Astrocyte (in vitro differentiated cells and primary cell): ENCODE measurements around the gene SCLY. TPM values are rescaled to one million over a fixed set of nuclear protein-coding genes. Genes with fewer than 3 reads are reported as not detected.

ENCODE experiments used
- DNase-seq: peaks from one replicate; pipeline ENCODE4 v3.0.0-alpha.2; 2010; ENCODE audit warnings: low read depth
- FAIRE-seq: peaks from 2 replicates; lab custom pipeline; 2011; peaks lifted over from hg19 to GRCh38; lab: Jason Lieb, UNC
- H2AFZ ChIP-seq: 2 replicates; pipeline ENCODE4 v1.6.0; 2012; ENCODE audit warnings: low read depth, low read length, inconsistent platforms
- H3K27ac ChIP-seq: 2 replicates; pipeline ENCODE4 v1.5.1; 2011; ENCODE audit warnings: low read depth, low read length, inconsistent platforms
- H3K27me3 ChIP-seq: 2 replicates; pipeline ENCODE4 v1.6.0; 2011; ENCODE audit warnings: low read length, inconsistent platforms; ENCODE audit not compliant: insufficient read depth
- H3K36me3 ChIP-seq: 2 replicates; pipeline ENCODE4 v1.5.1; 2011; ENCODE audit warnings: low read length, inconsistent platforms; ENCODE audit not compliant: insufficient read depth
- H3K4me1 ChIP-seq: 2 replicates; pipeline ENCODE4 v1.5.1; 2011; ENCODE audit warnings: low read length, inconsistent platforms; ENCODE audit not compliant: insufficient read depth
- H3K4me2 ChIP-seq: 2 replicates; pipeline ENCODE4 v1.6.0; 2012; ENCODE audit warnings: low read length, inconsistent platforms
- H3K4me3 ChIP-seq: 2 replicates; pipeline ENCODE4 v1.5.1; 2011; ENCODE audit warnings: low read depth, mild to moderate bottlenecking, low read length, inconsistent platforms; ENCODE audit not compliant: insufficient read depth
- H3K79me2 ChIP-seq: 2 replicates; pipeline ENCODE4 v1.6.0; 2012; ENCODE audit warnings: mild to moderate bottlenecking, low read length, inconsistent platforms; ENCODE audit not compliant: insufficient read depth
- H3K9ac ChIP-seq: 2 replicates; pipeline ENCODE4 v1.6.0; 2012; ENCODE audit warnings: mild to moderate bottlenecking, low read length, inconsistent platforms
- H3K9me3 ChIP-seq: 2 replicates; pipeline ENCODE4 v1.5.1; 2012; ENCODE audit warnings: low read depth, mild to moderate bottlenecking, low read length, inconsistent platforms; ENCODE audit not compliant: insufficient read depth
- H4K20me1 ChIP-seq: 2 replicates; pipeline ENCODE4 v1.6.0; 2012; ENCODE audit warnings: low read length, inconsistent platforms; ENCODE audit not compliant: insufficient read depth
- H3K27ac Mint-ChIP-seq: one replicate; pipeline ENCODE4 v1.8.0; 2021; ENCODE audit warnings: mild to moderate bottlenecking, mixed read lengths; ENCODE audit not compliant: unreplicated experiment
- H3K27me3 Mint-ChIP-seq: one replicate; pipeline ENCODE4 v1.8.0; 2021; ENCODE audit warnings: low read depth, mixed read lengths; ENCODE audit not compliant: unreplicated experiment
- H3K36me3 Mint-ChIP-seq: one replicate; pipeline ENCODE4 v1.8.0; 2021; ENCODE audit warnings: low read depth, mixed read lengths; ENCODE audit not compliant: unreplicated experiment
- H3K4me1 Mint-ChIP-seq: one replicate; pipeline ENCODE4 v1.8.0; 2021; ENCODE audit warnings: low read depth, mixed read lengths; ENCODE audit not compliant: unreplicated experiment
- H3K4me3 Mint-ChIP-seq: one replicate; pipeline ENCODE4 v1.8.0; 2021; ENCODE audit warnings: mild to moderate bottlenecking, moderate library complexity, mixed read lengths; ENCODE audit not compliant: unreplicated experiment
- H3K9me3 Mint-ChIP-seq: one replicate; pipeline ENCODE4 v1.8.0; 2021; ENCODE audit warnings: mild to moderate bottlenecking, mixed read lengths; ENCODE audit not compliant: unreplicated experiment
- CTCF ChIP-seq: IDR thresholded peaks from 2 replicates; pipeline ENCODE4 v1.5.1; 2011; ENCODE audit warnings: low read depth, mild to moderate bottlenecking, inconsistent platforms, low read length, moderate library complexity; ENCODE audit not compliant: insufficient read depth
- EZH2 ChIP-seq: IDR thresholded peaks from 2 replicates; pipeline ENCODE4 v1.6.1; 2012; ENCODE audit warnings: mild to moderate bottlenecking, low read length, inconsistent platforms; ENCODE audit not compliant: insufficient read depth
- total RNA-seq: library from RNA; stranded (reverse); gene quantifications from 2 replicates; pipeline ENCODE4 v1.2.1, GENCODE V29; 2021

SCLY gene
- total RNA-seq, 1 donor from 2014 or later, result 15.4 TPM

GRCh38 chr2:238063414-238064189 lies 2.8 kb downstream of the SCLY start:
- Mint-ChIP-seq H3K36me3 (peaks cover 10% of the 10 kb centered on the region), H3K4me3 (no peak overlapping the region), H3K27ac (no peak overlapping the region)

GRCh38 chr2:238064376-238064775 lies 3.6 kb downstream of the SCLY start:
- peaks cover 2% of the 10 kb centered on the region for H3K9me3 Mint-ChIP-seq

More at GRCh38 chr2:238063414-238064189, 2.8 kb downstream of the SCLY start:
- H3K4me2 ChIP-seq, result no peak overlapping the region
- no peaks in the 10 kb centered on the region for H3K79me2 ChIP-seq
- no peak overlapping the region for H3K9ac ChIP-seq
- Mint-ChIP-seq H3K9me3 (peaks cover 2% of the 10 kb centered on the region), H3K4me1 (peaks cover 9% of the 10 kb centered on the region), H3K27me3 (no peaks in the 10 kb centered on the region)
- TF ChIP-seq EZH2 (no peak), CTCF (no peak)
- H2AFZ ChIP-seq, result no peak overlapping the region
- peaks cover under 1% of the 10 kb centered on the region for H3K36me3 ChIP-seq
- H3K4me1 ChIP-seq, result peaks cover 10% of the 10 kb centered on the region
- no peak overlapping the region for H3K27ac ChIP-seq
- no peaks in the 10 kb centered on the region for H3K9me3 ChIP-seq
- no peaks in the 10 kb centered on the region for H3K27me3 ChIP-seq
- FAIRE-seq (no peak), DNase-seq (no peak)
- H4K20me1 ChIP-seq, result no peaks in the 10 kb centered on the region
- H3K4me3 ChIP-seq, result no peak overlapping the region

More at GRCh38 chr2:238064376-238064775, 3.6 kb downstream of the SCLY start:
- Histone ChIP-seq H2AFZ (no peak overlapping the region), H3K36me3 (peaks cover 2% of the 10 kb centered on the region), H3K9ac (no peak overlapping the region), H3K4me2 (no peak overlapping the region), H3K4me3 (no peak overlapping the region), H3K27me3 (no peaks in the 10 kb centered on the region), H4K20me1 (no peaks in the 10 kb centered on the region), H3K9me3 (no peaks in the 10 kb centered on the region), H3K79me2 (no peaks in the 10 kb centered on the region), H3K27ac (no peak overlapping the region), H3K4me1 (peaks cover 10% of the 10 kb centered on the region)
- no peak for FAIRE-seq
- DNase-seq, result no peak
- Mint-ChIP-seq H3K4me1 (peaks cover 6% of the 10 kb centered on the region), H3K27ac (no peak overlapping the region), H3K4me3 (no peak overlapping the region), H3K36me3 (peaks cover 9% of the 10 kb centered on the region), H3K27me3 (no peaks in the 10 kb centered on the region)
- TF ChIP-seq CTCF (no peak), EZH2 (no peak)
